ENCODE measurements around the gene TRIM51. TPM values are rescaled to one million over a fixed set of nuclear protein-coding genes. Genes with fewer than 3 reads are reported as not detected.

TRIM51 gene
- total RNA-seq, 1 experiment from 2014 or later: not detected

DNA sequence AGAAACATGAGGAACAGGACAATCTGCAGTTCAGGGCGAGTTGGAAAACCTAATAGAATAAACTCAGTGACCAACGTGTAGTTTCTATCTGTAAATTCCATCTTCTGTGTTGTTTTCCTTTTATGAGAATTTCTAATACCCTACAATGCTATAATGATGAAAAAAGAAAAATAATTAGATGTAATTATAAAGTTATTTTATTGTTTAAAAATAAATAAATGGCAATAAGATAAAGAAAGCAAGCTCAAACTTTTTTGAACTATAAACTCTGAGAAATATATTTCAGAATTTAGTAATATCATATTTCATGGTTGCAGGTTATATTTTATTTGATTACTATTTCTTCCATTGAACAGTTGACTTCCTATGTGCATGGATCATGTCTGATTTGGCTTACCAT, 53.2 kb downstream of the TRIM51 start, which contains the start of gene OR5I1:
Gene OR5I1 (minus strand): TSS at position 101 of the 400 bp plus-strand sequence. CDS start 0 bp downstream, at position 101.
- POLR2A ChIA-PET (ENCODE audit: unreplicated experiment): no interaction called here
- Histone ChIP-seq H3K27me3 (ENCODE audit: low read length) (peaks cover 14% of the 10 kb centered on the region; the same call in 1 of the 2 replicates), H3K36me3 (ENCODE audit: low read depth, low read length) (no peaks in the 10 kb centered on the region), H3K4me3 (ENCODE audit: low read length) (no peak within 1 kb of the TSS), H3K9ac (ENCODE audit: low read length) (no peak within 1 kb of the TSS), H3K4me1 (ENCODE audit: insufficient read depth, low read length) (no peaks in the 10 kb centered on the region), H3K27ac (ENCODE audit: low read length) (no peak within 1 kb of the TSS), H3K79me2 (ENCODE audit: low read length) (no peaks in the 10 kb centered on the region), H2AFZ (ENCODE audit: low read length) (no peak within 1 kb of the TSS), H3K9me2 (replicated peaks; ENCODE audit: low read length) (no peaks in the 10 kb centered on the region), H3K4me2 (ENCODE audit: low read length) (no peak within 1 kb of the TSS), H3K9me3 (ENCODE audit: low read length) (peaks cover 6% of the 10 kb centered on the region; the same call in 1 of the 2 replicates), H4K20me1 (ENCODE audit: low read length) (no peaks in the 10 kb centered on the region), H3F3A (ENCODE audit: low read length, unreplicated experiment) (no peaks in the 10 kb centered on the region)
- no peak for ATAC-seq
- no peak for DNase-seq
- CTCF ChIA-PET: no interaction called here
- BruUV-seq (replicated peaks): no TSS peak
- TF ChIP-seq, protein P1, sequence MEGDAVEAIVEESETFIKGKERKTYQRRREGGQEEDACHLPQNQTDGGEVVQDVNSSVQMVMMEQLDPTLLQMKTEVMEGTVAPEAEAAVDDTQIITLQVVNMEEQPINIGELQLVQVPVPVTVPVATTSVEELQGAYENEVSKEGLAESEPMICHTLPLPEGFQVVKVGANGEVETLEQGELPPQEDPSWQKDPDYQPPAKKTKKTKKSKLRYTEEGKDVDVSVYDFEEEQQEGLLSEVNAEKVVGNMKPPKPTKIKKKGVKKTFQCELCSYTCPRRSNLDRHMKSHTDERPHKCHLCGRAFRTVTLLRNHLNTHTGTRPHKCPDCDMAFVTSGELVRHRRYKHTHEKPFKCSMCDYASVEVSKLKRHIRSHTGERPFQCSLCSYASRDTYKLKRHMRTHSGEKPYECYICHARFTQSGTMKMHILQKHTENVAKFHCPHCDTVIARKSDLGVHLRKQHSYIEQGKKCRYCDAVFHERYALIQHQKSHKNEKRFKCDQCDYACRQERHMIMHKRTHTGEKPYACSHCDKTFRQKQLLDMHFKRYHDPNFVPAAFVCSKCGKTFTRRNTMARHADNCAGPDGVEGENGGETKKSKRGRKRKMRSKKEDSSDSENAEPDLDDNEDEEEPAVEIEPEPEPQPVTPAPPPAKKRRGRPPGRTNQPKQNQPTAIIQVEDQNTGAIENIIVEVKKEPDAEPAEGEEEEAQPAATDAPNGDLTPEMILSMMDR (conservative IDR thresholded peaks at IDR 0.05; ENCODE audit: low read depth, low read length): no peak
- TF ChIP-seq EZH2phosphoT487 (IDR thresholded peaks at IDR 0.05; ENCODE audit: borderline replicate concordance, low read length): no peak
- TF ChIP-seq EZH2 (IDR thresholded peaks at IDR 0.05; ENCODE audit: low read length, unreplicated experiment): no peak
- intact Hi-C loops (cut with micrococcal nuclease): no loop called here

Other genes starting within 250 kb of the TRIM51 start
- gene OR4P4, start 248.2 kb upstream of the TRIM51 start, total RNA-seq (2014; rRNA removed): not detected in 2 replicates
- gene OR4S2, start 235.0 kb upstream of the TRIM51 start, total RNA-seq (2014; rRNA removed): not detected in 2 replicates
- not detected in 2 replicates for gene OR4C6, start 221.1 kb upstream of the TRIM51 start, total RNA-seq (2014; rRNA removed)
- not detected in 2 replicates for gene OR5D13, start 109.9 kb upstream of the TRIM51 start, total RNA-seq (2014; rRNA removed)
- not detected in 2 replicates for gene OR5D14, start 87.7 kb upstream of the TRIM51 start, total RNA-seq (2014; rRNA removed)
- gene OR5L1, start 71.9 kb upstream of the TRIM51 start, total RNA-seq (2014; rRNA removed): not detected in 2 replicates
- not detected in 2 replicates for gene OR5D18, start 63.7 kb upstream of the TRIM51 start, total RNA-seq (2014; rRNA removed)
- gene OR5L2, start 56.1 kb upstream of the TRIM51 start, total RNA-seq (2014; rRNA removed): not detected in 2 replicates
- gene OR5D16, start 44.5 kb upstream of the TRIM51 start, total RNA-seq (2014; rRNA removed): not detected in 2 replicates
- gene OR5W2, start 31.3 kb downstream of the TRIM51 start, total RNA-seq (2014; rRNA removed): not detected in 2 replicates
- not detected in 2 replicates for gene OR5I1, start 53.1 kb downstream of the TRIM51 start, total RNA-seq (2014; rRNA removed)
- not detected in 2 replicates for gene OR10AG1, start 86.6 kb downstream of the TRIM51 start, total RNA-seq (2014; rRNA removed)
- gene OR5F1, start 111.3 kb downstream of the TRIM51 start, total RNA-seq (2014; rRNA removed): not detected in 2 replicates
- not detected in 2 replicates for gene OR5AS1, start 144.4 kb downstream of the TRIM51 start, total RNA-seq (2014; rRNA removed)
- gene OR8I2, start 210.0 kb downstream of the TRIM51 start, total RNA-seq (2014; rRNA removed): not detected in 2 replicates
- gene OR8H2, start 220.4 kb downstream of the TRIM51 start, total RNA-seq (2014; rRNA removed): not detected in 2 replicates
- not detected in 2 replicates for gene OR8H3, start 239.1 kb downstream of the TRIM51 start, total RNA-seq (2014; rRNA removed)